ENCODE results near the gene IRX2.

The IRX2 gene

GRCh38 chr5:2718115-2718514 lies 33.4 kb downstream of the IRX2 start:
- no peak for DNase-seq (ENCODE audit: low read depth in 3 of 3)

GRCh38 chr5:2715856-2716255 lies 35.6 kb downstream of the IRX2 start:
- no peak for DNase-seq (ENCODE audit: low read depth in 3 of 3)

- no peak for DNase-seq (ENCODE audit: low read depth in 3 of 3)
These were observed 36.7 kb downstream of the IRX2 start for GRCh38 chr5:2714805-2715204.

GRCh38 chr5:2714026-2714425 lies 37.5 kb downstream of the IRX2 start:
- DNase-seq (ENCODE audit: low read depth in 3 of 3): no peak

DNA sequence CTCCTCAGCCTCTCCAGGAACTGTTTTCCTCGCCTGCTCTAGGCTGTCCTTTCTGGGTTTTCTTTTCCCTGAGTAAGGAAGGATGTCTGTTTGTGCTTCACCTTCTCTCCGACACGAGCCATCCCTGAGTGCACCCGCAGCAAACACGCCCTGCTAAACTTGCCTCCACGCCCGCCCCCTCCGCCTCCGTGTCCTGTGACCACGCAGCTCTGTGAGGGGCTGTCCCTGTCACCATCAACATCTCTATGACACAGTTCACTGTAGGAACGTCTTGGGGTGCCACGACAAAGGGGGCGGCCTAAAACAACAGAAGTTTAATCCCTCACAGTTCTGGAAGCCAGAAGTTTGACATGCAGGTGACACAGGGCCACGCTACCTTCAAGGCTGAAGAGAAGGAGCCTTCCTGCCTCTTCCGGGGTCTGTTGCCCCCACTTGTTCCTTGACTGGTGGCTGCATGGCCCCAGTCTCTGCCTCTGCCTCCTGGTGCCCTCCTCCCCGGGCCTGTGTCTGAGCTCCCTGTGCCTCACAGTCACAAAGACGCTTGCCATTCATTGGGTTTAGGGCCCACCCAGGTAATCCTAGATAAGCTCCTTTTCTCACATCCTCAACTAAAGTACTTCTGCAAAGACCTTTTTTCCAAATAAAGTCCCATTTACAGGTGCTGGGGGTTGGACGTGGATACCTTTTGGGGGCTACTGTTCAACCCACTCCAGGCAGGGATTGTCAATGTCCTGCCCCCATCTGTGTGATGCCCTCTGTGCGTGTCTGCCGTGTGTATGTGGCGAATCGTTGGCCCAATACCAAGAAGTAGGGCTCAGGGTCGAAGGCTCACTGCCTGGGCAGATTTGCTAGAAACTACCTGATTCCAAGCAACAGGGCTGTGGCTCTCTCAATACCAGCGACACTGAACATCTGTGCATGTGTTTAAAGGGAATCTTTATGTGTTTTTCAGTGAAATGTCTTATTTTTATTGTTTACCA lies 39.7 kb downstream of the IRX2 start:
- no peak for DNase-seq (ENCODE audit: low read depth in 3 of 3)

GRCh38 chr5:2710910-2711309 lies 40.6 kb downstream of the IRX2 start:
- DNase-seq (ENCODE audit: low read depth in 3 of 3): no peak

DNA sequence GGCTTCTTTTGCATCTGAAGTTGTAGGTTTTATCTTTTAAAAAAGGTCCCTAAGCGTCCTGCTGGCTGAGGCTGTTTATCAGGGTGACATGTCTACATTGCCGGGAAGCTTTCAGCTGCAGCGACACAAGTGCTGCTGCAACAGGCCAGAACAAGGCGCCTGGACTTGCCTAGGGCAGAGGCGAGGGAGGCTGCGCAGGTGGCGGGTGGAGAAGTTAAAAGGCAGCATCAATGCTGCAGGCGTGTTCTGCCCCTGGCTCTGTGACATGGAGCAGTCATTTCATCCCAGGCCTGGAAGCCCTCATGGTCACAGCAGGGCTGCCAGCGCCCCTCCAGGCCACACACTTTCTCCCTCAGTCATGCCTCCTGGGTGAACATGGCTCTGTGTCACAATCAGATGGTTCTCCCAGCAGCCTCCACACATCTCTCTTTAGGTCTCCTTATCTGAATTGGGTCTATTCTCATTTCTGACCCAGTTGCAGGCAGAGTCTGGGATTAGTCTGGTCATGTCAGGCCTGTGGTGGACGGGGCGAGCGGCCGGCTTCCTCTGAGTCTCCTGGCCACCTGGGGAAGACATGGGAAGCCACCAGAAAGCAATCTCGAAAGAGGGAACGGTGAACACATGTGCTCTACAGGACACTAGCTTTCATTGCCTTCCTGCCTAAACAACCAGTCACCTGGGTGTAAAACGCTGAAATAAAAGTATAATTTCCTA lies 41.3 kb downstream of the IRX2 start:
- no peak for DNase-seq (ENCODE audit: low read depth in 3 of 3)

- DNase-seq (ENCODE audit: low read depth in 3 of 3): no peak
These were observed 42.7 kb downstream of the IRX2 start for GRCh38 chr5:2708751-2709150.

DNA sequence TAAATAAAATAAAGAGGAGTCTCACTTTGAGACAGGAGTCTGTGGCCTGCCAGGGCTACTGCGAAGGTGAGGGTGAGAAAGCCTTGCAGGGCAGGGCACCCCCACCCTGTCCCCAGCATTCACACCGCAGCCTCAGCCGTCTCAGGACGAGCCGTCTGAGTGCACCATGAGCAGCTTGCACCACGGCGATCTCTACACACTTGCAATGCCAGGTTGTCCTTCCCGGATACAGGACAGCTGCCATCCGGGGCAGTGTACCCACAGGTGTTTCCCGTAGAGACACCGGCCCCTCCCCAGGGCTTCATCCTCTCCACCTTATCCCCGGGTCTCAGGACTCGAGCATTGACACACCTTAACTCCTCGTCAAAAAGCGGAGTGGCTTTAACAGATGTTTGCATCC lies 43.3 kb downstream of the IRX2 start:
- DNase-seq (ENCODE audit: low read depth in 3 of 3): no peak

- no peak for DNase-seq (ENCODE audit: low read depth in 3 of 3)
These were observed 45.6 kb downstream of the IRX2 start for GRCh38 chr5:2705861-2706260.

GRCh38 chr5:2704806-2705645 lies 46.5 kb downstream of the IRX2 start:
- DNase-seq (ENCODE audit: low read depth in 3 of 3): no peak

GRCh38 chr5:2704111-2704510 lies 47.4 kb downstream of the IRX2 start:
- no peak for DNase-seq (ENCODE audit: low read depth in 3 of 3)

DNA sequence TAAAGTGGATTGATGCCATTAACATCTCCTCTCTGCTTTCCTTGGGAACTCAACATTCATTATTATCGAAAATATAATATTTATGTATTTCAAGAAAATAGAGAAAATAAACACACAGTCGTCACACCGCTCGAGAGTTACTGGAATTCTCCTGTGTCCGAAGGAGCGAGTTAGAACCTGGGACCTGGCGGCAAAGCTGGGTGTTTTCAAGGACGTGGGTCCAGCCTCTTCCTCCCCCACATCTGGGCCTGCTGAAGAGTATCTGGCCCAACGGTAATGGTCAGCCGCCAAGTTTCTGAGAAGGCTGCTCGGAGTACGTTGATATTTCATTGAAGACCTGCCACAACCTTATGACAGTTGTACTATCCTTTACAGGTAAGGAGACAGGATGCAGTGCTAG lies 47.9 kb downstream of the IRX2 start:
- DNase-seq (ENCODE audit: low read depth in 3 of 3): no peak

DNA sequence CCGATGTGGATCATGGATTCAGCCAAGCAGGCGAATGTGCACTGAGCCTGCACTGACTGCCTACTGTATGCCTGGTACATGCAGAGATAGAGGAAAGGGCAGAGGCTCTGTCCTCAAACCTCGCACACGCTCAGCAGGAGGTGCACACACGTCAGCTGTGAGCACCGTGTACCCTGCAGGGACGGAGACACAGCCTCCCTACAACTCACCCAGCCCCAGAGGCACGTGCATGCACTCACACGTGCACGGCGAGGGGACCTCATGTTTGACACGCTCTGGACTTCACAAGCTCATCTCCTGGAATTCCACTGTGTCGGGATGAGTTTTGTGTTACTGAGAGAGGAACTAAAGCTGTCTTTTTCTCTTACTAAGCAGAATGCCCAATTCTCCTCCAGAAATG lies 48.4 kb downstream of the IRX2 start:
- no peak for DNase-seq (ENCODE audit: low read depth in 3 of 3)

DNA sequence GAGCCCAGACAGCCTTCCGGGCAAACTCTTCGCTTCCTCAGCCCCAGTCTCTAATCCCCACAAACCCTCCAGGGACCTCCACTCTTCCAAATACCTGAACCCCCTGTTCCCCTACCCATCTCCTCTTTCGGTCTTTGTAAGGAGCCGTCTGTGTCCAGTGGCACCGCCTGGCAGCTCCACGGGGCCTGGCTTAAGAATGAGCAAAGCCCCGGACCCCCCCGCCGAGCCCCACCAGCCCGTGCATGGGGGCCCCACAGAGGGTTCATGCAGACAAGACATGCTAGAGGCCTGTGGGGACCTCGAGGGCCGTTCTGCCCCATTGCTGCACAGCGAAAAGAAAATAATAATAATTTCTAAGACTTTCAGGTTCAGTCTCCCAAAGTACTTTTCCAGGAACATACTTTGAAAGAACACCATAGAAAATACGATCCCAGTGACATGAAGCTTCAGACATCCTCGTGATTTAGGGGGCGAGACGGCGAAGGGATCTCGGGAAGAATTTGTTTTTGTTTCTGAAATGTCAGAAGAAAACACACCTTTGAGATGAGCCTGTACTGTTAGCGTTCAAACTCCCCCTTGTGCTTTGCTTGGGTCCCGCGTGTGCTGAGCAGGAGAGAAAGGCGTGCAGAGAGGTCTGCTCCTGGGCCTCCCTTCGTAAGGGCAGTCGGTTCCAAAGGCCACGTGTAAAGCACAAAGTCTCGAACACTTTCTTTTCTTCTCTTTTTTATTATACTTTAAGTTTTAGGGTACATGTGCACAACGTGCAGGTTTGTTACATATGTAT lies 49.2 kb downstream of the IRX2 start:
- DNase-seq (ENCODE audit: low read depth in 3 of 3): no peak

GRCh38 chr5:2701592-2701991 lies 49.9 kb downstream of the IRX2 start:
- no peak for DNase-seq (ENCODE audit: low read depth in 3 of 3)

- no peak for DNase-seq (ENCODE audit: low read depth in 3 of 3)
These were observed 50.6 kb downstream of the IRX2 start for GRCh38 chr5:2700876-2701275.

DNA sequence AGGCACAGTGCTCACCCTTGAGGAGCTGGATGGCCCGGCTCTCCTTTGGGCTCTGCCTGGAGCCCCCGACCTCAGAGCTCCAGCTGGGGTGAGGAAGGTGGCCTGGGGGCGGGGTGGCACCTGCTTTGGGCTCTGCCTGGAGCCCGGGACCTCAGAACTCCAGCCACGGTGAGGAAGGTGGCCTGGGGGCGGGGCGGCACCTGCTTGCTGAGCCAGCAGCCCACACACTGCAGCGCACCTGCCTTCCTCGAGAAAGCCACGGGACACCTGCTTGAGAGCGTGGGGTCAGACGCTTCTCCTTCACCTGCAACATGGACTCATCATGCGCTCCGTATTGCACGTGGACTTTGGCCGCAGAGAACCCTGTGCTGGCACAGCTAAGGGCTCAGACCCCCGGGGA lies 51.8 kb downstream of the IRX2 start:
- no peak for DNase-seq (ENCODE audit: low read depth in 3 of 3)

- DNase-seq (ENCODE audit: low read depth in 3 of 3): no peak
These were observed 52.2 kb downstream of the IRX2 start for GRCh38 chr5:2699231-2699630.

DNA sequence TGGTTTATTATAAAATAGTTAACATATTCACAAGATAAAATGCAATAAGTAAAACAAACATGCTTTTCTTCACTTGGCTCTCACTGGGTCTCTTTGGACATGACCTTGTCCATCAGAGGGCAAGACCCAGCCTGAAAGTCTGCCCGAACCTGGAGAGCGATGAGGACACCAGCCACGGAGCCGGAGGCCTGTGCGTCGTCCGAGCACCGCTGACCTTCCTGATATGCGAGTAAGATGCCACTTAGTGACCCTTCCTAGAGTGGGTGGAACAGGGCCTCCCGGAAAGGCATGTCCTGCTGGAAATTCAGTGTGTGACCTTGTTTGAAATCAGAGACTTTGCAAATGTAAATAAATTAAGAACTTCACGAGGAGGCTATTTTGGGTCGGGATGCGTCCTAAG lies 52.9 kb downstream of the IRX2 start:
- no peak for DNase-seq (ENCODE audit: low read depth in 3 of 3)

DNA sequence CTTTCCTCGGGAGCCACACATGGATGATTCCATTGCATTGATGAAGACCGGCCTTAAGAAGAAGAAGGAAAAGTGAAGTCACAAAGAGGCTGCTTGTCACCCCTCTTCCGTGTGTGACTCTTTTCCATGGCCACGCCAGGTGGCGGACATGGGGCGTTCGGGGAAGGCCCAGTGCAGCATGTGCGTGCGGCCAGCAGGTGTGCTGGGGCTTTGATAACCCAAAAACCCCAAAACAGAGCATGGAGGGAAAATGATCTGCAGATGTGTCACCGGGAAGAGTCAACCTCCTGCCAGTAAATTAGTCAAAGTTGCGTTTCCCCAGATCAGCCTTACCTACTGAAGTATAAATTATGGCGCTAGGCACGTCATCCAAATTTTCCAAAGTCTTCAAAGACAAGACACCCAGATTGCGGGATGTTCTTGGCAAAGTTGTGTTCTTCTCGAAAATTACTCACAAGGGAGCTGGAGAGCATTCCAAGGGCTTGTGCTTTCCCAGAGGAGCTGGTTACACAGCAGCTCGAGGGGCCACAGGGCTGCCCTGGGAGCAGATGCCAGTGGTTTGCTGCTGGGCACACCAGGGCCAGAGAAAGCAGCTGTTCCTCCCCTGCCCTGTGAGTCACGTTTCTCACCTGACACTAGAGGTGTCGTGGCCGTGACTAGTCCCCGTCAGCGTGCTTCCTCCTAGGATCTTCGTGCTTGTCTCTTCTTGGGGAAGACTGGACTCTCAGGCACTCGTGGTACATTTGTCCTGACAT lies 53.9 kb downstream of the IRX2 start:
- no peak for DNase-seq (ENCODE audit: low read depth in 3 of 3)
